Measurements from ENCODE around the gene RNF220.

Gene RNF220

DNA sequence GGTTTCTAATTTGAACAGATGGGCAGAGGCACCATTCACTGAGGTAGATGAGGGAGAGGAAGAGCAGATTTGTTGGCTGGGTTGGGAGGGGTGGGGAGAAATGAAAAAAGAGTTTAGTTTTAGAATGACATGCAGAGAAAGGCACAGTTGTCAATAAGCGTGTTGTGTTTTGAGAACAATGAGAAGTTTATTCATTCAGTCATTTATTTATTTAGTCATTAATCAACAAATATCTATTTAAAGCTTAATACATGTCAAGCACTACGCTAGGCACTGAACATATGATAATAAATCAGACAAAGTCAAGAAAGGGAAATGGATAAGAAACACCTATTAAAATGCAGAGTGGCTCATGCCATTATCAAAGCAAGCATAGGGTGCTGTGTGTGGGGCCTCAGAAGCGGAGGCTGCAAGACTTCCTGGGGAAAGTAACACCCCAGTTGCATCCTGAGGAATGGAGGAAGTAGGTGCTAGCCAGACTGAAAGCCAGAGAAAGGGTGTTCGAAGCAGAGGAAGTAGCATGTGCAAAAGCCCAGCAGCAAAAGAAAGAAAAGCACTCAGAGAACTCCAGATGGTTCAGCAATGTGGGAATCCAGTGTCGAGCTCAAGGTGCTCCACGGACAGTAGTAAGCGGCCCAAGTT, 114.1 kb downstream of the RNF220 start:
- Histone ChIP-seq H3K27me3 (ENCODE audit: insufficient read depth, low read length) (no peaks in the 10 kb centered on the region), H3K9me2 (ENCODE audit: low read depth, low read length) (no peaks in the 10 kb centered on the region), H3K9ac (ENCODE audit: low read length) (no peak overlapping the region), H3K27ac (ENCODE audit: low read depth, low read length, poor library complexity, severe bottlenecking) (no peak overlapping the region), H3K79me2 (ENCODE audit: insufficient read depth, low read length) (no peaks in the 10 kb centered on the region), H3K4me1 (ENCODE audit: insufficient read depth, low read length, severe bottlenecking) (no peaks in the 10 kb centered on the region), H3K36me3 (ENCODE audit: insufficient read depth, low read length) (no peaks in the 10 kb centered on the region), H4K20me1 (ENCODE audit: insufficient read depth, low read length) (no peaks in the 10 kb centered on the region), H3K4me2 (ENCODE audit: low read length) (no peak overlapping the region), H3K9me3 (ENCODE audit: low read length) (no peaks in the 10 kb centered on the region), H2AFZ (ENCODE audit: low read length) (no peak overlapping the region), H3F3A (ENCODE audit: insufficient read depth, low read length) (no peaks in the 10 kb centered on the region), H3K4me3 (ENCODE audit: low read depth, low read length, poor library complexity, severe bottlenecking) (no peak overlapping the region)
- TF ChIP-seq CTCF (IDR thresholded peaks at IDR 0.05; ENCODE audit: low read length) (no peak), EZH2 (IDR thresholded peaks at IDR 0.05; ENCODE audit: borderline replicate concordance, low read length) (no peak)

- TF ChIP-seq EZH2 (IDR thresholded peaks at IDR 0.05; ENCODE audit: borderline replicate concordance, low read length): no peak
- Histone ChIP-seq H3F3A (ENCODE audit: insufficient read depth, low read length) (no peaks in the 10 kb centered on the region), H3K27ac (ENCODE audit: low read depth, low read length, poor library complexity, severe bottlenecking) (no peak overlapping the region), H3K9me2 (ENCODE audit: low read depth, low read length) (no peaks in the 10 kb centered on the region), H3K9me3 (ENCODE audit: low read length) (no peaks in the 10 kb centered on the region), H3K36me3 (ENCODE audit: insufficient read depth, low read length) (no peaks in the 10 kb centered on the region), H3K79me2 (ENCODE audit: insufficient read depth, low read length) (no peaks in the 10 kb centered on the region), H3K9ac (ENCODE audit: low read length) (no peak overlapping the region), H2AFZ (ENCODE audit: low read length) (no peak overlapping the region), H3K4me2 (ENCODE audit: low read length) (no peak overlapping the region), H3K4me1 (ENCODE audit: insufficient read depth, low read length, severe bottlenecking) (no peaks in the 10 kb centered on the region), H3K27me3 (ENCODE audit: insufficient read depth, low read length) (no peaks in the 10 kb centered on the region), H4K20me1 (ENCODE audit: insufficient read depth, low read length) (no peaks in the 10 kb centered on the region), H3K4me3 (ENCODE audit: low read depth, low read length, poor library complexity, severe bottlenecking) (no peak overlapping the region)
These were observed 116.5 kb downstream of the RNF220 start for GRCh38 chr1:44521378-44522080.

GRCh38 chr1:44523593-44524591, 118.8 kb downstream of the RNF220 start:
- H3K4me3 ChIP-seq (ENCODE audit: low read depth, low read length, poor library complexity, severe bottlenecking): no peak overlapping the region
- no peak overlapping the region for H3K9ac ChIP-seq (ENCODE audit: low read length)
- no peaks in the 10 kb centered on the region for H3F3A ChIP-seq (ENCODE audit: insufficient read depth, low read length)
- H2AFZ ChIP-seq (ENCODE audit: low read length): no peak overlapping the region
- no peaks in the 10 kb centered on the region for H3K9me2 ChIP-seq (ENCODE audit: low read depth, low read length)
- no peaks in the 10 kb centered on the region for H3K79me2 ChIP-seq (ENCODE audit: insufficient read depth, low read length)
- H3K36me3 ChIP-seq (ENCODE audit: insufficient read depth, low read length): no peaks in the 10 kb centered on the region
- no peaks in the 10 kb centered on the region for H4K20me1 ChIP-seq (ENCODE audit: insufficient read depth, low read length)
- no peak overlapping the region for H3K27ac ChIP-seq (ENCODE audit: low read depth, low read length, poor library complexity, severe bottlenecking)
- H3K9me3 ChIP-seq (ENCODE audit: low read length): no peaks in the 10 kb centered on the region
- TF ChIP-seq EZH2 (IDR thresholded peaks at IDR 0.05; ENCODE audit: borderline replicate concordance, low read length): no peak
- no peak for TF ChIP-seq CTCF (IDR thresholded peaks at IDR 0.05; ENCODE audit: low read length)
- H3K4me2 ChIP-seq (ENCODE audit: low read length): no peak overlapping the region
- no peaks in the 10 kb centered on the region for H3K27me3 ChIP-seq (ENCODE audit: insufficient read depth, low read length)
- H3K4me1 ChIP-seq (ENCODE audit: insufficient read depth, low read length, severe bottlenecking): no peaks in the 10 kb centered on the region
